HG03442 (cell line): Measurements from ENCODE around the gene IKZF1.

Experiments used
- ATAC-seq: cut with Tn5 transposase; IDR thresholded peaks from one replicate; pipeline ENCODE4 v1.9.1; 2021; ENCODE audit warnings: mild to moderate bottlenecking, moderate library complexity; ENCODE audit not compliant: unreplicated experiment

The IKZF1 gene

GRCh38 chr7:50436133-50436806 lies 131.8 kb downstream of the IKZF1 start:
- ATAC-seq = no peak

DNA sequence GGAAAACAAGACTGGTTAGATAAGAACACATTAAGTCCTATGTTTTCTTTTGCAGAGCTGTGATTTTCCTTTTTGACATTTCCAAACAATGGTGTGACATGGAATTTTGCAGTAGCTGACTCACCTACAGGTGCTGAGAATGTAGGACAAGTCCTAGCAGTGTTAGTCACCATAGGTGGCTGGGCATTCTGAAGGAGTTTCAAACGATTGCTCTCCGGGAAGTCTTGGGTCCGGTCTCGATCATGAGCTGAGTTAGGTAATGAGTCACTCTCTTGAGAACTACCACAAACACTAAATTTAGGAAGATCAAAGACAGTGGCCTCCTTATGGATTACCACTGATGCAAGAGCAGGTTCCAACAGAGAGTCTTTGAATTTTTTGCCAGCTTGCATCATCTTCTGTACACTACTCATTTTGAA lies 142.0 kb downstream of the IKZF1 start:
- peak; percentile 52 for ATAC-seq

DNA sequence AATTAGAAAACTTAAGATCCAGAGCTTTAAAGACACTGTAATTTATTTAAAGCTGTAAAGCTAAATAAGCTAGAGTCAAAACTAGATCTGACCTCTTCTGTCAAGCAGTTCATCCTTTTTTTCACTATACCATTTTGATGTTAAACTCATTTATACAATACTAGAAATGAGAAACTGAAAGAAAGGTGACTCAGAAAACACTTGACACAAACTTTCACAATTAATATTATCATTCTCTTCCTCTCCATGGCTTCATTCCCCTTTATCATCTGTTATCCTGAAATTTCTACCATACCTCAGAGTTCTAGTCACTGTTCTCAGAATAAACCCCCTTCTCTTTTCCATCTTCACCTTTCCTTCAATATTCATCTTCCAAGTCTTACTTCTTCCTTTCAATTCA lies 144.3 kb downstream of the IKZF1 start:
- peak; percentile 37 for ATAC-seq

DNA sequence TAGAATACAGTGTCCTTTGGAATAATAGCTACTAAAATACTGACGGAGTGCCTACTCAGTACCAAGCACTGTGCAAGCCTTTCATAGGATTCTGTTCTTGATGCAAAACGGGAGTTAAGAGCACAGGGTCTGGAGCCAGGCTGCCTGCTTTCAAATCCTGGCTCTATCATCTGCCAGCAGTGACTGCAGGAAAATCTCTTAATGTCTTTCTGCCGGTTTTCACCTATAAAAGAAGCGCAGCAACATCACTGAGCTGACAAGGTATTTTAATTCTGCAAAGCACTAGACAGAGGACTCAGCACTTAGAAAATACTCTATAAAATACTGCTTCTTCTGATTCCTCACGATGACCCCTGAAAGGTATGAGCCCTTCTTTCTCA lies 145.0 kb downstream of the IKZF1 start:
- ATAC-seq = no peak

DNA sequence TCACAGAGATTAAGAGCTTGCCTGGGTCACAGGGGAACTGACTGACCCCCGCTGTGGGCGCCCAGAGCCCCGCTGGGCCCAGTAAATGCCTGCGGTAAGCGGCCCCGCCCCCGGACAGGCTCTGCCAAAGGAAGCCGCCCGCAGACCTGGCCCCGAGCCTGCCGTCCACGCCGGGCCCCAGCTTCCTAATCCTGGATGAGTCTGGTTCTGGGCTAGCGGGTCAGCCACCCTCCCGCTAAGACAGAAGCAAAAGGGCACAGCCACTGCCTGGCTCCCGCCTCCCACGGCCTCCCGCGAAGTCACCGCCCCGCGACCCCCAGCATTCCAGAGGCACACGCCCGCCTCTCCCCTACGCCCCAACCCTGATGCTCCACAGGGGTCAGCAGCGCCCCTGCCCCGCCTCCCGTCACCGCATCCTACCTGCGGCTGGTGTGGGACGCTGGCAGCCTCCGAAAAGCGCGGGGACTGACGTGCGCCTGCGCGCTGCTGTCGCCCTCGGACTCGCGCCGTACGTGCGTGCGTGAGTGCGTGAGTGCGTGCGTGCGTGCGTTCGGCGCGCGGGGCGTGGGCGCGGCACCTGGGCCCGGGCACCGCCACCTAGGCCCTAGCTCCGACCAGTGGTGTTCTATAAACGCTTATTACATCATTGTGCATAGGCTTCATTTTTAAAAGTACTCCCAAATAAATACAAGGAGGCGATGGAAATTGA lies 145.5 kb downstream of the IKZF1 start, which contains the start of gene FIGNL1:
Gene FIGNL1, minus strand, starts transcription at position 470 of the 709 bp plus-strand sequence. CDS start 3,063 bp downstream, outside the sequence.
- peak; percentile 79 for ATAC-seq

DNA sequence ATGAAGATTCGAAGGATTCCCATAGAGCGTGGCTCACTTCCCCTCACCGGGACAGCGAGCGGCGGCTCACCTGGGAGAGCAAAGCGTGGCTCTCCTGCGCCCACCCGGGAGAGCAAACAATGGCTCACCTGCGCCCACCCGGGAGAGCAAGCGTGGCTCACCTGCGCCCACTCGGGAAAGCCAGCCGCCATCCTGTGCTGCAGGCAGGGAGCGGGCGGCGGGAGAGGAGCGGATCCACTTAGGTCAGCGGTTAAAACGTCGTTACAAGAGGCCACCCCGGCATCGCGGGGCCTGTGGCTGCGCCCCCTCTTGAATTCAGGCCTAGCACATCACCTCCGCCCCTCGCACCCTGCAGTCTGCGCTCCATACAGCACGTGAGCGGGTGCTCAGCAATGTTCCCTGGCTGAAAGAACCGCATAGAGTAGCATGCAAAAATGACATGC lies 146.1 kb downstream of the IKZF1 start:
- ATAC-seq = no peak
